SK-N-SH treated with all-trans-retinoic acid at 6 μM for 48 hours (cell line): ENCODE data around the gene MAD2L1.

Experiments
- ATAC-seq: fragments of 200-7000 bp; cut with Tn5 transposase; 3 replicates; pipeline ENCODE4 v1.9.1; 2020; ENCODE audit warnings: mild to moderate bottlenecking, moderate library complexity
- ARNTL ChIP-seq: fragments of 450-650 bp; formaldehyde crosslinking; IDR thresholded peaks from 2 replicates; pipeline ENCODE4 v1.5.0; 2020; ENCODE audit warnings: low read depth, mild to moderate bottlenecking, moderate library complexity, borderline replicate concordance
- BACH2 ChIP-seq: fragments of 250-450 bp; sonication (Bioruptor Pico); IDR thresholded peaks from 2 replicates; pipeline ENCODE4 v1.9.0; 2021; ENCODE audit warnings: mild to moderate bottlenecking, borderline replicate concordance
- CREB5 ChIP-seq: fragments of 250-450 bp; sonication (Bioruptor Pico); IDR thresholded peaks from 2 replicates; pipeline ENCODE4 v1.5.1; 2020; ENCODE audit warnings: low read depth, mild to moderate bottlenecking, moderate library complexity
- CSDC2 ChIP-seq: fragments of 250-450 bp; sonication (Bioruptor Pico); IDR thresholded peaks from 2 replicates; pipeline ENCODE4 v1.5.0; 2020; ENCODE audit warnings: mild to moderate bottlenecking, moderate library complexity
- ESRRG ChIP-seq: fragments of 250-450 bp; sonication (Bioruptor Pico); IDR thresholded peaks from 2 replicates; pipeline ENCODE4 v1.6.1; 2021; ENCODE audit warnings: mild to moderate bottlenecking
- GLIS3 ChIP-seq: fragments of 250-450 bp; sonication (Bioruptor Pico); IDR thresholded peaks from 2 replicates; pipeline ENCODE4 v1.5.0; 2020; ENCODE audit warnings: mild to moderate bottlenecking, moderate library complexity
- ISL1 ChIP-seq: fragments of 250-450 bp; sonication (Bioruptor Pico); IDR thresholded peaks from 2 replicates; pipeline ENCODE4 v2.1.2; 2022; ENCODE audit warnings: mild to moderate bottlenecking, moderate library complexity
- OSR1 ChIP-seq: fragments of 250-450 bp; sonication (Bioruptor Pico); IDR thresholded peaks from 2 replicates; pipeline ENCODE4 v1.8.0; 2022; ENCODE audit warnings: moderate library complexity, mild to moderate bottlenecking, inconsistent platforms
- POU6F1 ChIP-seq: fragments of 250-450 bp; sonication (Bioruptor Pico); IDR thresholded peaks from 2 replicates; pipeline ENCODE4 v1.8.0; 2021; ENCODE audit warnings: low read depth, mild to moderate bottlenecking, moderate library complexity, borderline replicate concordance
- PPARA ChIP-seq: fragments of 250-450 bp; sonication (Bioruptor Pico); IDR thresholded peaks from 2 replicates; pipeline ENCODE4 v1.5.0; 2020; ENCODE audit warnings: mild to moderate bottlenecking, borderline replicate concordance
- RARB ChIP-seq: fragments of 250-450 bp; sonication (Bioruptor Pico); IDR thresholded peaks from 2 replicates; pipeline ENCODE4 v1.8.0; 2021; ENCODE audit warnings: mild to moderate bottlenecking, moderate library complexity
- SNAI2 ChIP-seq: fragments of 250-450 bp; sonication (Bioruptor Pico); IDR thresholded peaks from 2 replicates; pipeline ENCODE4 v1.5.0; 2020; ENCODE audit warnings: mild to moderate bottlenecking, moderate library complexity
- TCF4 ChIP-seq: fragments of 250-450 bp; sonication (Bioruptor Pico); IDR thresholded peaks from 2 replicates; pipeline ENCODE4 v1.8.0; 2021; ENCODE audit warnings: mild to moderate bottlenecking, moderate library complexity, borderline replicate concordance
- TOX ChIP-seq: fragments of 250-450 bp; sonication (Bioruptor Pico); IDR thresholded peaks from 2 replicates; pipeline ENCODE4 v1.8.0; 2021; ENCODE audit warnings: mild to moderate bottlenecking, moderate library complexity, borderline replicate concordance
- ZC3H10 ChIP-seq: fragments of 250-450 bp; sonication (Bioruptor Pico); IDR thresholded peaks from 2 replicates; pipeline ENCODE4 v1.5.1; 2021; ENCODE audit warnings: mild to moderate bottlenecking, moderate library complexity
- ZFP3 ChIP-seq: fragments of 250-450 bp; sonication (Bioruptor Pico); IDR thresholded peaks from 2 replicates; pipeline ENCODE4 v1.5.0; 2020; ENCODE audit warnings: mild to moderate bottlenecking, moderate library complexity
- ZFP30 ChIP-seq: fragments of 450-650 bp; formaldehyde crosslinking; IDR thresholded peaks from 2 replicates; pipeline ENCODE4 v1.5.0; 2022; ENCODE audit warnings: mild to moderate bottlenecking, moderate library complexity
- ZNF8 ChIP-seq: fragments of 450-650 bp; formaldehyde crosslinking; IDR thresholded peaks from 2 replicates; pipeline ENCODE4 v1.5.0; 2020; ENCODE audit warnings: mild to moderate bottlenecking, moderate library complexity
- TF ChIP-seq, protein P1 (sequence below): fragments of 250-450 bp; sonication (Bioruptor Pico); IDR thresholded peaks from 2 replicates; pipeline ENCODE4 v1.5.0; 2020; ENCODE audit warnings: mild to moderate bottlenecking, moderate library complexity
- TF ChIP-seq, protein P2 (sequence below): fragments of 250-450 bp; sonication (Bioruptor Pico); IDR thresholded peaks from 2 replicates; pipeline ENCODE4 v1.8.0; 2020; ENCODE audit warnings: mild to moderate bottlenecking, moderate library complexity, borderline replicate concordance

The MAD2L1 gene

DNA sequence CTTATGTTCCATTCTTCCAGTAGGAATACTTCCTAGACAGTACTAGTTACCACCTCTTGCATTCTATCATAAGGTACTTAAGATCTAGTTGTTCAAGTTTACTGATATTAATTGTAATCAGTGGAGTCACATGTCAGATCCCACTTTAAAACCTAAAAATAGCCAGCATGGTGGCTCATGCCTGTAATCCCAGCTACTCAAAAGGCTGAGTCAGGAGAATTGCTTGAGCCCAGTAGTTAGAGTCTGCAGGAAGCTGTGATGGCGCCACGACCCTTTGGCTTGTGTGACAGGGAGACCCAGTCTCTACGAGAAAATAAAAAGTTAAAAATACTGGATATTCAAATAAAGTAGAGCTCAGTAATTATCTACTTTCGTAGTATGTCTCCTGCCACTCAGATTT lies 57.7 kb downstream of the MAD2L1 start:
- no peak for ATAC-seq
- TF ChIP-seq TOX (CRISPR knock-in tag) (no peak), ZC3H10 (CRISPR knock-in tag) (no peak), CSDC2 (CRISPR knock-in tag) (no peak), ZFP3 (CRISPR knock-in tag) (no peak), POU6F1 (CRISPR knock-in tag) (no peak), PPARA (CRISPR knock-in tag) (no peak), ZFP30 (no peak), TCF4 (no peak), BACH2 (CRISPR knock-in tag) (no peak), CREB5 (CRISPR knock-in tag) (no peak), RARB (CRISPR knock-in tag) (no peak)
- TF ChIP-seq, protein P1, sequence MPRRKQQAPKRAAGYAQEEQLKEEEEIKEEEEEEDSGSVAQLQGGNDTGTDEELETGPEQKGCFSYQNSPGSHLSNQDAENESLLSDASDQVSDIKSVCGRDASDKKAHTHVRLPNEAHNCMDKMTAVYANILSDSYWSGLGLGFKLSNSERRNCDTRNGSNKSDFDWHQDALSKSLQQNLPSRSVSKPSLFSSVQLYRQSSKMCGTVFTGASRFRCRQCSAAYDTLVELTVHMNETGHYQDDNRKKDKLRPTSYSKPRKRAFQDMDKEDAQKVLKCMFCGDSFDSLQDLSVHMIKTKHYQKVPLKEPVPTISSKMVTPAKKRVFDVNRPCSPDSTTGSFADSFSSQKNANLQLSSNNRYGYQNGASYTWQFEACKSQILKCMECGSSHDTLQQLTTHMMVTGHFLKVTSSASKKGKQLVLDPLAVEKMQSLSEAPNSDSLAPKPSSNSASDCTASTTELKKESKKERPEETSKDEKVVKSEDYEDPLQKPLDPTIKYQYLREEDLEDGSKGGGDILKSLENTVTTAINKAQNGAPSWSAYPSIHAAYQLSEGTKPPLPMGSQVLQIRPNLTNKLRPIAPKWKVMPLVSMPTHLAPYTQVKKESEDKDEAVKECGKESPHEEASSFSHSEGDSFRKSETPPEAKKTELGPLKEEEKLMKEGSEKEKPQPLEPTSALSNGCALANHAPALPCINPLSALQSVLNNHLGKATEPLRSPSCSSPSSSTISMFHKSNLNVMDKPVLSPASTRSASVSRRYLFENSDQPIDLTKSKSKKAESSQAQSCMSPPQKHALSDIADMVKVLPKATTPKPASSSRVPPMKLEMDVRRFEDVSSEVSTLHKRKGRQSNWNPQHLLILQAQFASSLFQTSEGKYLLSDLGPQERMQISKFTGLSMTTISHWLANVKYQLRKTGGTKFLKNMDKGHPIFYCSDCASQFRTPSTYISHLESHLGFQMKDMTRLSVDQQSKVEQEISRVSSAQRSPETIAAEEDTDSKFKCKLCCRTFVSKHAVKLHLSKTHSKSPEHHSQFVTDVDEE: no peak

DNA sequence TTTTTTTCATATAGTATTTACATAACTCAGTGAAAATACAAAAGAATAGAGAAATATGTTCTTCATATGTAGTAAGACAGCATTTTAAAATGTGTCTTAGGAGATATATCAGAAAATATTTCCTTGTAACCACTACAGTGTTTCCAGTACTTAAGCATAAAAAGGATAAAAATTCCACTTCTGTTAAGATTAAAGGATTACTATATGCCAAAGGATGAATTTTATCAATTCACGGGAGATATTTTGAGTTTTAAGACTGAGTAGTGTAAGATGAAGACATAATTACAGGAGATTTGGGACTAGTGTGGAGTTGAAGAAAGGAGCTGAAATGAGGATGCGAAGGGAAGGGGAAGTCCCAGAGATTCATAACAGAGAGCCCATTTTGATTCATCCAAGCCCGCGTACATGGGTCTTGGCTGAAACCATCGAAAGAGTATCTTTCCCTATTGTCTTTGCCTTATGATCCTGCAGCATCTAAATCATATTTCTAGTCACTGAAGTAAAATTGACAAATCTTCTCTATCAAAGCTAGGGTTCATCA lies 58.7 kb downstream of the MAD2L1 start:
- ATAC-seq: no peak
- no peak for TF ChIP-seq ZFP3 (CRISPR knock-in tag)

- no peak for ATAC-seq
- TF ChIP-seq ESRRG: no peak
- TF ChIP-seq PPARA (CRISPR knock-in tag): no peak
- TF ChIP-seq SNAI2 (CRISPR knock-in tag): no peak
- no peak for TF ChIP-seq RARB (CRISPR knock-in tag)
- TF ChIP-seq, protein P2, sequence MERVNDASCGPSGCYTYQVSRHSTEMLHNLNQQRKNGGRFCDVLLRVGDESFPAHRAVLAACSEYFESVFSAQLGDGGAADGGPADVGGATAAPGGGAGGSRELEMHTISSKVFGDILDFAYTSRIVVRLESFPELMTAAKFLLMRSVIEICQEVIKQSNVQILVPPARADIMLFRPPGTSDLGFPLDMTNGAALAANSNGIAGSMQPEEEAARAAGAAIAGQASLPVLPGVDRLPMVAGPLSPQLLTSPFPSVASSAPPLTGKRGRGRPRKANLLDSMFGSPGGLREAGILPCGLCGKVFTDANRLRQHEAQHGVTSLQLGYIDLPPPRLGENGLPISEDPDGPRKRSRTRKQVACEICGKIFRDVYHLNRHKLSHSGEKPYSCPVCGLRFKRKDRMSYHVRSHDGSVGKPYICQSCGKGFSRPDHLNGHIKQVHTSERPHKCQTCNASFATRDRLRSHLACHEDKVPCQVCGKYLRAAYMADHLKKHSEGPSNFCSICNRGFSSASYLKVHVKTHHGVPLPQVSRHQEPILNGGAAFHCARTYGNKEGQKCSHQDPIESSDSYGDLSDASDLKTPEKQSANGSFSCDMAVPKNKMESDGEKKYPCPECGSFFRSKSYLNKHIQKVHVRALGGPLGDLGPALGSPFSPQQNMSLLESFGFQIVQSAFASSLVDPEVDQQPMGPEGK (CRISPR knock-in tag): no peak
- no peak for TF ChIP-seq GLIS3 (CRISPR knock-in tag)
- no peak for TF ChIP-seq OSR1 (CRISPR knock-in tag)
- no peak for TF ChIP-seq ISL1 (CRISPR knock-in tag)
- no peak for TF ChIP-seq POU6F1 (CRISPR knock-in tag)
- TF ChIP-seq, protein P1: no peak
- TF ChIP-seq ZNF8: no peak
- TF ChIP-seq TOX (CRISPR knock-in tag): no peak
- no peak for TF ChIP-seq BACH2 (CRISPR knock-in tag)
- no peak for TF ChIP-seq ARNTL (CRISPR knock-in tag)
- TF ChIP-seq, all 23 proteins: peak for 0
Measured at GRCh38 chr4:120007191-120007871, 59.3 kb downstream of the MAD2L1 start.
